Activated CD8-positive, alpha-beta memory T cell treated with anti-CD3 and anti-CD28 coated beads for 48 hours (primary cell): ENCODE data around the gene LPXN.

Experiments
- DNase-seq, 3 experiments: peaks; one replicate each; pipeline ENCODE4 v3.0.0-alpha.2; 2020; ENCODE audit warnings: low read depth in 2 of 3, low spot score in 2 of 3

The LPXN gene

GRCh38 chr11:58575377-58576020 is at the start of gene LPXN:
Gene LPXN, minus strand, starts transcription at chr11:58575856. Its CDS starts 84 bp downstream, at chr11:58575772.
- DNase-seq, result no peak

- no peak for DNase-seq
Observed at GRCh38 chr11:58625086-58625485, 49.4 kb upstream of the LPXN start.

GRCh38 chr11:58622344-58622743 is 46.7 kb upstream of the LPXN start, which contains the start of gene CNTF:
Gene CNTF, plus strand, starts transcription at chr11:58622665. Its CDS starts 88 bp downstream, at chr11:58622753.
- DNase-seq, result no peak

- no peak for DNase-seq
Observed at GRCh38 chr11:58621586-58622262, 46.1 kb upstream of the LPXN start.

- DNase-seq, result no peak
Observed at GRCh38 chr11:58617976-58618557, 42.4 kb upstream of the LPXN start.

GRCh38 chr11:58616594-58616993 is 40.9 kb upstream of the LPXN start:
- DNase-seq, result no peak

- DNase-seq, result no peak
Observed at GRCh38 chr11:58615559-58615958, 39.9 kb upstream of the LPXN start.

- DNase-seq, result no peak
Observed at GRCh38 chr11:58613228-58613627, 37.6 kb upstream of the LPXN start.

- no peak for DNase-seq
Observed at GRCh38 chr11:58609723-58610122, 34.1 kb upstream of the LPXN start.

GRCh38 chr11:58608331-58608730 is 32.7 kb upstream of the LPXN start:
- no peak for DNase-seq

GRCh38 chr11:58606930-58607714 is 31.5 kb upstream of the LPXN start:
- DNase-seq, result no peak

- DNase-seq, result no peak
Observed at GRCh38 chr11:58600510-58600909, 24.9 kb upstream of the LPXN start.

- no peak for DNase-seq
Observed at GRCh38 chr11:58597486-58598144, 22.0 kb upstream of the LPXN start.

- DNase-seq, result no peak
Observed at GRCh38 chr11:58596621-58597020, 21.0 kb upstream of the LPXN start.

- DNase-seq, result no peak
Observed at GRCh38 chr11:58594826-58595225, 19.2 kb upstream of the LPXN start.

- DNase-seq, result no peak
Observed at GRCh38 chr11:58592760-58593472, 17.3 kb upstream of the LPXN start.

GRCh38 chr11:58591659-58592058 is 16.0 kb upstream of the LPXN start:
- DNase-seq, result no peak

GRCh38 chr11:58586998-58587397 is 11.3 kb upstream of the LPXN start:
- DNase-seq, result no peak

- DNase-seq, result no peak
Observed at GRCh38 chr11:58582437-58582836, 6.8 kb upstream of the LPXN start.

GRCh38 chr11:58580311-58580710 is 4.7 kb upstream of the LPXN start:
- DNase-seq, result no peak
